HEK293T (cell line): Measurements from ENCODE around the gene LSM14A.

ENCODE experiments used
- ARNT ChIP-seq: fragments of 450-650 bp; IDR thresholded peaks from 2 replicates; pipeline ENCODE4 v1.6.1; 2017; ENCODE audit warnings: mild to moderate bottlenecking
- ELF4 ChIP-seq: fragments of 450-650 bp; IDR thresholded peaks from 2 replicates; pipeline ENCODE4 v1.6.1; 2017; ENCODE audit warnings: antibody characterized with exemption
- FOXA1 ChIP-seq: fragments of 450-650 bp; IDR thresholded peaks from 2 replicates; pipeline ENCODE4 v1.6.1; 2016; ENCODE audit warnings: mild to moderate bottlenecking
- FOXK2 ChIP-seq: fragments of 450-650 bp; IDR thresholded peaks from 2 replicates; pipeline ENCODE4 v1.6.1; 2016; ENCODE audit warnings: mild to moderate bottlenecking
- FOXM1 ChIP-seq: fragments of 450-650 bp; IDR thresholded peaks from 2 replicates; pipeline ENCODE4 v1.6.1; 2017; ENCODE audit warnings: mild to moderate bottlenecking, borderline replicate concordance
- NFRKB ChIP-seq: fragments of 450-650 bp; IDR thresholded peaks from 2 replicates; pipeline ENCODE4 v1.6.1; 2016; ENCODE audit warnings: mild to moderate bottlenecking, moderate library complexity
- PKNOX1 ChIP-seq: fragments of 450-650 bp; IDR thresholded peaks from 2 replicates; pipeline ENCODE4 v1.6.1; 2016
- SP1 ChIP-seq: fragments of 450-650 bp; IDR thresholded peaks from 2 replicates; pipeline ENCODE4 v1.6.1; 2017
- SUZ12 ChIP-seq: fragments of 450-650 bp; IDR thresholded peaks from 2 replicates; pipeline ENCODE4 v1.6.1; 2016; ENCODE audit warnings: mild to moderate bottlenecking
- TARDBP ChIP-seq: fragments of 450-650 bp; IDR thresholded peaks from 2 replicates; pipeline ENCODE4 v1.6.1; 2016

GRCh38 chr19:34180709-34181108 lies 8.4 kb downstream of the LSM14A start:
- TF ChIP-seq SUZ12 (no peak), SP1 (no peak), FOXM1 (no peak), TARDBP (no peak), NFRKB (no peak), FOXK2 (no peak), ELF4 (no peak), FOXA1 (no peak), PKNOX1 (no peak), ARNT (no peak)
